HG02852 (cell line): ENCODE results near the gene CACNA1B.

ENCODE experiments used
- ATAC-seq: cut with Tn5 transposase; IDR thresholded peaks from one replicate; pipeline ENCODE4 v1.9.1; 2021; ENCODE audit warnings: mild to moderate bottlenecking, moderate library complexity; ENCODE audit not compliant: unreplicated experiment

CACNA1B gene

DNA sequence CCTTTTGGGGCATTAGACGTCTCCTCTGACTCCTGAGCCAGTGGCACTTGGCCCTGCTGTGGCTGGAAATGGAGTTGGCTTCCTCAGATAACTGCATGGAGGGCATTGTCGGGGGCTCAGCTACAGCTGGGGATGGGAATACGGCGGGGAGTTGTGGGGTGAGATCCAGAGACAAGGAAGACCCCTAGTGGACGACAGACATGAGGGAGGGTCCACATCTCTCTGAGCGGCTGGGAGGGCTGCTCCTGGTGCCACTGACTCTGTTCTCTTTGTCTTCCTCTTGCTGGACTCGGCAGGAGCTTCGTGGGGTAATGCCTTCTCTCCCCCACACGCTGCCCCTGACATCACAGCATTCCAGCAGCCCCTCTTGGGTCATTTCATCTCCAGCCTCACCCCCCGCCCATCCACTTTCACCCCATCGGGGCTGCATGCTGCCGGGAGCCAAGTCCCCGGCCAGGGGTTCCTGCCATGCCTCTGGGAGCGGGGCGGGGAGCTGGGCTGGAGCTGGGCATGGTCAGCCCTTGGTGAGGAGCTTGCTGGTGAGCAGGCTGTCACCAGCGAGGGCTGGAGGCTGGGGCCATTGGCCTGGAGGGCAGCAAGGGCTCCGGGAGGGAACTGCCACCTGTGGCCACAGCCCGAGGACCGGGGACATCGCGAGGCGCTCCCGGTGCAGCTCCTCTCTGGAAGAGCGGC is 172.3 kb downstream of the CACNA1B start:
- no peak for ATAC-seq

DNA sequence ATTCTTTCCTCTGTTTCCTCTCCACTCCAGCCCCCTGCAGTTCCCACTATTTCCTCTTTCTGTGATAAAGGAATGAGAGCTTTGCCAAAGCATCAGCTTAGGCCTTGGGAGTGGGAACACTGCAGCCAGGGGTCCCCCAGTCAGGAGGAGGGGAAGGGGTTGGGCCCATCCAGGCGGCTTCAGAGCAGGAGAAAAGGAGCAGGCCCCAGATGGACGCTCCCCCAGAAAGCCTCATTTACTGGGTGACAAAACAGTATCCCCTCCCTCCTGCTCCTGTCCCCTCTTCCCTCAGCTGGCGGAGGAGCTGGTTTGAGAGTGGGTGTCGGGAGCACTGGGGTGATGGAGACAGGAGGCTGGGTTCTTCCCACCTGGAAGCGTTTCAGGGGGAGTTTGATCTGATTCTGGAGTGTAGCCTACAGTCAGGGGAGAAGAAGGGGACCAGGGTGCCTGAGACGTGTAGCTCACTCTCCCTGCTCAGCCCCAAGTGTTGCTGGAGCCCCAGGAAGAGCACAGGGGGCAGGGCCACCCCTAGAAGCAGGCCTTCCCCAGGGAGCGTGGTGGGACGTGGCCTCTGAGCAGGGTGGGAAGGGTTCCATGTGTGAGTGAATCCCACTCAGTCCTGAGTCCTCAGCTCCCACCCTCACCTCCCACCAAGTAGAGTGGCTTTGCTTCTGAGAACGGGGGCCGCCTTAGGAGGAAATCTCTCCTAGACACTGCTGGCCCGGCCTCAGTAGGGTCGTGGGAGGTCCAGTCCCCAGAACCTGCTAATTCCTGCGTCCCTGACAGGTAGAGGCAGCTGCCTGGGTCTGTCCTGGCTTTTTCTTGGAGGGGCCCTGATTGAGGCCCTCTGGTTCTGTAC is 173.1 kb downstream of the CACNA1B start:
- no peak for ATAC-seq

- no peak for ATAC-seq
Measured at GRCh38 chr9:138051586-138052321, 174.2 kb downstream of the CACNA1B start.

DNA sequence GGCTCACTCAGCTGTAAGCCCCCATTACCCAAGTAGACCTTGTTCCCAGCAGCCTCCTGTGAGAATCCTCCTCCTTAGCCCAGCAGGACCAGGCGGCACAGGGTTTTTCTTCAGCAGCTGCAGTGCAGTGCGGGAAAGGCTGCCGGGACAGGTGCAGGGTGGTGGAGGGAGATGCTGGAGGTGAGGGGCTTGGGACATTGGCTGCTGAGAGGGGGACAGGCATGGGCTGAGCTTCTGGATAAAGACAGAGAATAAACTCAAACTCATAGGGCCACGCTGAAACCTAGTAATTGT is 174.7 kb downstream of the CACNA1B start:
- ATAC-seq, result no peak

DNA sequence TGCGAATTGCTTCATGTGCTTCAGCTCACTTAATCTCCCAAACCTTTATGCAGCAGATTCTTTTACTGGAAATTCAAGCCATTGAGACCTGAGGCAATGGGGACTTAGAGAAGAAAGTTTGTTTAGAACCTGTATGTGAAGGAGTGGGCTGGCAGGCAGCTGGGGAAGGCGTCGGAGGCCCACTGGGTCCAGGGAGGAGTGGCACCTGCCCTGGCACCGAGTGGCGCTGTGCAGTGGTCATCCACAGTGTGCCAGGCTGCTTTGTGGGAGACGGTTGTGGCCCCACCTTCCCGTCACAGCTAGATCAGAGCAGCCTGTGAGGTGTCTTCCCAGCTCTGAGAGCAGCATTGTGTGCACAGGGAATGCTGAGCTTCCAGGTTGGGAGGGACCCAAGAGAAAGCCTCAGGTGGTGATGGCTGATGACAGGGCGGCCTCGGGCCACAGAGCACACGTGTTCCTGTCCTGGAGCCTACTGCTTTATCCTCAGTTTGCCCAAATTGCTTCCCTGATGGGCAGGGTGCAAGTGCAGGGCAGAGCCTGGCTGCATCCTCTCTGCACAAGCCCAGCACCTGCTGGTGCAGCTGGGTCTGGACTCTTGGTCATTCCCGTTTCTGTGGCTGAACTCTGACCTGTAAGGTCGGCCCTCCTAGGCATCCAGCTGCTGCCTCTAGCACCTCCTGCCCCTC is 175.2 kb downstream of the CACNA1B start:
- ATAC-seq, result no peak

GRCh38 chr9:138053321-138053868 is 175.8 kb downstream of the CACNA1B start:
- ATAC-seq, result no peak

- ATAC-seq, result no peak
Measured at GRCh38 chr9:138053996-138054752, 176.6 kb downstream of the CACNA1B start.

- no peak for ATAC-seq
Measured at GRCh38 chr9:138057726-138058125, 180.1 kb downstream of the CACNA1B start.

DNA sequence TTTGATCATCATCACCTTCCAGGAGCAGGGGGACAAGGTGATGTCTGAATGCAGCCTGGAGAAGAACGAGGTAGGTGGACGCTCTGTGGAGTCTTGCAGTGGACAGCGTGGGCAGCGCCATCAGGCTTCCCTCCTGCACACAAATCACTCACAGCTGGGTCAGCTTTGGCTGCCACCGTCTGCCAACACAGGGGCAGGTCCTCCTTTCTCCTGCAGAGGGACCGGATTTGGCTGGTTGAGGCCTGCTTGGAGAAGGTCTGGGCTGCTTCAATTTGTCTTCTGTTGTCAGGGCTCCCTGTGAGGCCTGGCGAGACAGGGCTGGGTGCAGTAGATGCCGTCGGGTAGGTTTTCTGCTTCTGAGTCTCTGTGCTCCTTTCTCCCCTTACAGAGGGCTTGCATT is 180.6 kb downstream of the CACNA1B start:
- no peak for ATAC-seq

DNA sequence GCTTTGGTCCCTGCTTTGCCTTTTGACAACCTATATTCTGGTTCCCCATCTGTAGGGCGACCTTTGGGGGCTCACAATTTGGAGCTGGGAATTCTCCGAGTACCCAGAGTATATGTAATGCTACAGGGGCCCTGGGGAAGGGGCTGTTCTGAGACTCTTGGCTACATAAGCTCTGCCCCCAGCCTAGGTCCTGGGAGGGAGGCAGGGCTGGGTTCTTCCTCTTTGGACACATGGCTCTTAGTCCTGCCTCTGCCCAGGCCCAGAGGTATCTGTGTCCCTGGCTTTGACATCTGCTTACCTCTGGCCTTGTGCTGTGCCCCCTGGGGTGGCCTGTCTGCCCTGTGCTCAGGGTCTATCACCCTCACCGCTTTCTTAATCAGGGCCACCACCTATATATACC is 181.6 kb downstream of the CACNA1B start:
- ATAC-seq, result no peak

DNA sequence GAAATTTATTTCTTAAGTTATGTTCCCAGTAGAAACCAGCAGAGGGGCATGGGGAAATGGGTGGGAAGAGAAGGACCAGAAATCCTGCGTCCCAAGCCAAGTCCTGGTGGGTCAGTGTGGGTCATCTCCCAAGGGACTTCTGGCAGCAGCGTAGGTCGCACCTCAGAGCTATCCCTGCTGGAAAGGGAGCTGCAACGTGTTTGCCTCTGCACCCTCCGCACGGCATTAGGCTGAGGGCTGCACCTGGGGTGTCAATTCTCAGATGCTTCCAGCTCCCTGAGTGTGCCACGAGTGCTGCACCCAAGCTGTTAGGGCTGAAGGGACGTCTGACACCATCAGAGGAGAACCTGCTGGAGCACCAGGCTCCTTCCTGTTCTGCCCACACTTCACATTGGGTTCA is 182.8 kb downstream of the CACNA1B start:
- ATAC-seq, result no peak

DNA sequence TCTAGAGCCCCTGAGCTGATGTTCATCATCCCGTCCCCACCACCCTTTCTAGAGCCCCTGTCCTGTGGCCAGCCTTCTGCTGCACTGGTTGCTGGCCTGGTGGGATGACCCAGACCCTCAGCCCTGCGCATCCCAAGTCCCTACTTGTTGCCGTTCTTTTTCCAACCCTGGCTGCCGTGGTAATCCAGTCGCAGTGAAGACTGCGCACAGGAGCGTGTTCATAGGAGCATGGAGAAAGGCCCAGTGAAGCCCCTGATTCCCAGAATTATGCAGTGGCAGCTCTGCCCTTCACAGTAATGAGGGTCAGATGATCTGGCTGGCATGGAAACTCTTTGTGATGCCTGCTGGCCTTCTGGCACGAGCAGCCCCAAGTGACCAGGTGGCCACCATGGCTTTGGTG is 183.3 kb downstream of the CACNA1B start:
- no peak for ATAC-seq

- ATAC-seq, result no peak
Measured at GRCh38 chr9:138061631-138062030, 184.0 kb downstream of the CACNA1B start.

GRCh38 chr9:138062196-138062595 is 184.6 kb downstream of the CACNA1B start:
- no peak for ATAC-seq

DNA sequence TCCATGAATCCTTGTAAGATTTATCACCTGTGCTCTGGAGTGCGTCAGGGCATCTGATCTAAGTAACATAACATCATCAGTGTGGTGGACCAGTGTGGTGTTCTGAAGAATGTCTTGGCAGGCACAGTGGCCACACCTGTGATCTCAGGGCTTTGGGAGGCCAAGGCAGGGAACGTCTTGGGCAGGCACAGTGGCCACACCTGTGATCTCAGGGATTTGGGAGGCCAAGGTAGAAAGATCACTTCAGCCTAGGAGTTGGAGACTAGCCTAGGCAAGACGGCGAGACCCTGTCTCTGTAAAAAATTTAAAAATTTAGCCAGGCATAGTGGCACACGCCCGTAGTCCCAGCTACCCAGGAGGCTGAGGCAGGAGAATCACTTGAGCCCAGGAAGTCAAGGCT is 185.5 kb downstream of the CACNA1B start:
- ATAC-seq, result no peak

GRCh38 chr9:138063785-138064184 is 186.2 kb downstream of the CACNA1B start:
- no peak for ATAC-seq

GRCh38 chr9:138064547-138064946 is 187.0 kb downstream of the CACNA1B start:
- no peak for ATAC-seq

GRCh38 chr9:138065287-138065686 is 187.7 kb downstream of the CACNA1B start:
- ATAC-seq, result no peak

DNA sequence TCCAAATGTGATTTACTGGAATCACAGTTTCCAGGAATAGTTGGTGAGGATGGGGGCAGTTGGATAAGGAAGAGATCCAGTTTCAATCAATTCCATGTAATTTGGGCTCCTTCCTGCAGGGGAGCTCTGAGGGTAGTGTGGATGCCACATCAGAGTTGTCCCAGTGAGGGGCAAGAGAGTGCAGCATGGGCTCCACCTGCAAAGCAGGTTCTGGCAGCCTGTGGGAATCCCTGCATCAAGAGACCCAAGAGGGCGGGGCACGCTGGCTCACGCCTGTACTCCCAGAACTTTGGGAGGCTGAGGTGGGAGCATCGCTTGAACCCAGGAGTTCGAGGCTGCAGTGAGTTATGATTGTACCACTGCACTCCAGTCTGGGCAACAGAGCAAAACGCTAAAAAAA is 188.5 kb downstream of the CACNA1B start:
- no peak for ATAC-seq

- no peak for ATAC-seq
Measured at GRCh38 chr9:138067613-138068367, 190.2 kb downstream of the CACNA1B start.
